HepG2 (cell line): ENCODE measurements around the gene MED4. TPM values are rescaled to one million over a fixed set of nuclear protein-coding genes. Genes with fewer than 3 reads are reported as not detected.

Source experiments
- ATAC-seq: fragments of 200-7000 bp; cut with Tn5 transposase; 3 replicates; pipeline ENCODE4 v1.9.1; 2020; ENCODE audit warnings: mild to moderate bottlenecking, moderate library complexity
- BruUV-seq: library from RNA; stranded (reverse); fragments of 400-500 nt; replicated peaks from 2 replicates; lab custom pipeline; 2021; lab: Mats Ljungman, UMichigan
- CTCF ChIA-PET: fragments of 300-600 bp; formaldehyde crosslinking; extraction: SDS; loops from one replicate; lab custom pipeline; 2021; ENCODE audit warnings: low total read pairs, inconsistent platforms, low intra/inter-chr PET ratio; lab: Yijun Ruan, JAX
- POLR2A ChIA-PET: fragments of 350-600 bp; sonication (Branson Sonifier 250); formaldehyde crosslinking; loops from one replicate; lab custom pipeline; 2020; ENCODE audit warnings: antibody characterized with exemption, inconsistent platforms; lab: Yijun Ruan, JAX
- DNase-seq: peaks from one replicate; pipeline ENCODE4 v3.0.0-alpha.2; 2015; ENCODE audit warnings: low spot score
- FAIRE-seq: peaks from 3 replicates; lab custom pipeline; 2011; peaks lifted over from hg19 to GRCh38; lab: Jason Lieb, UNC
- H2AFZ ChIP-seq: one replicate; pipeline ENCODE4 v1.6.1; 2011; ENCODE audit warnings: low read length, inconsistent platforms
- H3K27ac ChIP-seq: fragments of 300-600 bp; 3 replicates; pipeline ENCODE4 v1.8.0; 2011; ENCODE audit warnings: mixed run types, mild to moderate bottlenecking, mixed read lengths, low read length, inconsistent platforms; ENCODE audit not compliant: insufficient read depth; ENCODE audit errors: extremely low read length
- H3K27me3 ChIP-seq, 2 experiments: fragments of 200-600 bp in 1 of 2; 2 replicates in 1 of 2; 3 replicates in 1 of 2; pipeline versions ENCODE4 v1.6.0 to v1.8.0; 2011; ENCODE audit warnings: low read length in 2 of 2, mild to moderate bottlenecking in 2 of 2, moderate library complexity in 2 of 2, inconsistent platforms in 1 of 2; ENCODE audit not compliant: insufficient read depth in 2 of 2, control insufficient read depth in 1 of 2
- H3K36me3 ChIP-seq, 2 experiments: fragments of 200-600 bp in 1 of 2; replicated peaks in 1 of 2; 2 replicates in 1 of 2; 3 replicates in 1 of 2; pipeline versions ENCODE4 v1.5.1 to v1.8.0; 2011; ENCODE audit warnings: low read length in 2 of 2, inconsistent platforms in 1 of 2; ENCODE audit not compliant: insufficient read depth in 2 of 2, control insufficient read depth in 1 of 2
- H3K4me1 ChIP-seq: 2 replicates; pipeline ENCODE4 v1.5.1; 2012; ENCODE audit warnings: low read length, inconsistent platforms; ENCODE audit not compliant: insufficient read depth
- H3K4me2 ChIP-seq: 2 replicates; pipeline ENCODE4 v1.6.0; 2011; ENCODE audit warnings: low read depth, low read length, inconsistent platforms
- H3K4me3 ChIP-seq, 3 experiments: fragments of 200-600 bp in 1 of 3; sonication (generic), shearing (Covaris generic) in 1 of 3; replicated peaks in 1 of 3; 2 replicates each; pipeline ENCODE4 v1.5.1; 2011 to 2016; ENCODE audit warnings: low read length in 3 of 3, inconsistent platforms in 2 of 3, low read depth in 2 of 3, mild to moderate bottlenecking in 2 of 3, control low read depth in 1 of 3, mixed read lengths in 1 of 3; ENCODE audit not compliant: insufficient read depth in 1 of 3
- H3K79me2 ChIP-seq: one replicate; pipeline ENCODE4 v1.6.1; 2011; ENCODE audit warnings: low read length, inconsistent platforms; ENCODE audit not compliant: insufficient read depth
- H3K9ac ChIP-seq: 2 replicates; pipeline ENCODE4 v1.6.0; 2011; ENCODE audit warnings: mild to moderate bottlenecking, low read depth, low read length, inconsistent platforms; ENCODE audit not compliant: insufficient read depth
- H3K9me3 ChIP-seq: 2 replicates; pipeline ENCODE4 v1.5.1; 2012; ENCODE audit warnings: mild to moderate bottlenecking, low read length
- H4K20me1 ChIP-seq: 2 replicates; pipeline ENCODE4 v1.6.0; 2011; ENCODE audit warnings: inconsistent platforms, mild to moderate bottlenecking, low read length, moderate library complexity; ENCODE audit not compliant: insufficient read depth
- ADNP ChIP-seq: sonication (generic); formaldehyde crosslinking; IDR thresholded peaks from 2 replicates; pipeline ENCODE4 v1.4.0; 2020; ENCODE audit warnings: missing genetic modification reagents
- FOXA3 ChIP-seq: IDR thresholded peaks from 2 replicates; pipeline ENCODE4 v1.6.1; 2016; ENCODE audit warnings: missing genetic modification reagents, missing compliant biosample characterization
- HNF4A ChIP-seq: sonication (generic); formaldehyde crosslinking; IDR thresholded peaks from 2 replicates; pipeline ENCODE4 v1.4.0; 2020; ENCODE audit warnings: missing genetic modification reagents
- KDM5A ChIP-seq: fragments of 200-600 bp; sonication (generic); IDR thresholded peaks from 2 replicates; pipeline ENCODE4 v1.7.0; 2018; ENCODE audit warnings: antibody characterized with exemption, mild to moderate bottlenecking, low read length, borderline replicate concordance
- MIXL1 ChIP-seq: IDR thresholded peaks from 2 replicates; pipeline ENCODE4 v1.6.1; 2016
- NR2F6 ChIP-seq, 2 experiments: IDR thresholded peaks; 2 replicates each; pipeline ENCODE4 v1.6.1; 2016; ENCODE audit warnings: antibody characterized with exemption in 1 of 2, mild to moderate bottlenecking in 1 of 2
- PLRG1 ChIP-seq: fragments of 450-650 bp; conservative IDR thresholded peaks from 2 replicates; pipeline ENCODE4 v1.6.1; 2016
- POGZ ChIP-seq: sonication (generic); formaldehyde crosslinking; IDR thresholded peaks from 2 replicates; pipeline ENCODE4 v1.4.0; 2020; ENCODE audit warnings: mild to moderate bottlenecking, missing genetic modification reagents
- PRPF4 ChIP-seq: fragments of 200-400 bp; formaldehyde crosslinking; IDR thresholded peaks from 2 replicates; pipeline ENCODE4 v1.6.1; 2016; ENCODE audit warnings: low read length, low read depth; ENCODE audit not compliant: poor library complexity, severe bottlenecking
- SNAPC2 ChIP-seq: sonication (generic); formaldehyde crosslinking; IDR thresholded peaks from 2 replicates; pipeline ENCODE4 v1.8.1; 2022; ENCODE audit warnings: mild to moderate bottlenecking, missing genetic modification reagents
- SOX5 ChIP-seq: IDR thresholded peaks from 2 replicates; pipeline ENCODE4 v1.6.1; 2016; ENCODE audit warnings: borderline replicate concordance
- ZBTB21 ChIP-seq: sonication (generic); formaldehyde crosslinking; IDR thresholded peaks from 2 replicates; pipeline ENCODE4 v1.4.0; 2020; ENCODE audit warnings: missing genetic modification reagents
- ZNF160 ChIP-seq: sonication (generic); formaldehyde crosslinking; IDR thresholded peaks from 2 replicates; pipeline ENCODE4 v1.8.0; 2022; ENCODE audit warnings: mild to moderate bottlenecking, inconsistent platforms, missing genetic modification reagents
- ZNF264 ChIP-seq: sonication (generic); formaldehyde crosslinking; IDR thresholded peaks from 2 replicates; pipeline ENCODE4 v1.4.0; 2020; ENCODE audit warnings: missing genetic modification reagents
- ZNF460 ChIP-seq: sonication (generic); formaldehyde crosslinking; IDR thresholded peaks from 2 replicates; pipeline ENCODE4 v1.5.1; 2020; ENCODE audit warnings: missing genetic modification reagents, mild to moderate bottlenecking, borderline replicate concordance
- ZNF510 ChIP-seq: sonication (generic); formaldehyde crosslinking; IDR thresholded peaks from 2 replicates; pipeline ENCODE4 v1.4.0; 2020; ENCODE audit warnings: low read depth, mild to moderate bottlenecking, missing genetic modification reagents
- ZNF614 ChIP-seq: IDR thresholded peaks from 2 replicates; pipeline ENCODE4 v1.6.1; 2018; ENCODE audit warnings: missing biosample characterization, missing genetic modification reagents, inconsistent platforms, borderline replicate concordance
- ZNF792 ChIP-seq: IDR thresholded peaks from 2 replicates; pipeline ENCODE4 v1.6.1; 2016
- WGBS: methylation state at CpG from one replicate; pipeline ENCODE4 v1.1.6; 2017; ENCODE audit warnings: low lambda C conversion rate; 5-methylcytosine and 5-hydroxymethylcytosine counted together
- in situ Hi-C: cut with HindIII; loops from 2 replicates; pipeline ENCODE4 v1.10.0; 2017; ENCODE audit warnings: low pct_unique_long_range_greater_than_20kb; ENCODE audit not compliant: extremely low pct_ligation_motif_present
- intact Hi-C: fragments of 100-400 bp; cut with micrococcal nuclease; formaldehyde crosslinking; loops from one replicate; pipeline ENCODE4 v1.10.0; 2022; ENCODE audit not compliant: unreplicated experiment
- polyA plus RNA-seq, 8 experiments: library from polyadenylated mRNA; depleted of rRNA in 3 of 8; stranded (reverse) in 7 of 8; unstranded in 1 of 8; fragments of >200 nt; fragmentation: Illumina TruSeq in 4 of 8; extraction: Trizol in 4 of 8; gene quantifications; 2 replicates each; pipeline versions ENCODE4 v1.2.1 to v1.2.3, GENCODE V29; 2011 to 2016; ENCODE audit warnings: low read depth in 4 of 8, missing spikeins in 1 of 8, mixed read lengths in 1 of 8; ENCODE audit not compliant: insufficient read depth in 1 of 8
- total RNA-seq, 5 experiments: library from RNA; depleted of rRNA; stranded (reverse); fragments of >200 nt; fragmentation: Illumina TruSeq; extraction: Trizol; gene quantifications; 2 replicates each; pipeline ENCODE4 v1.2.3, GENCODE V29; 2016; ENCODE audit warnings: low read depth in 1 of 5
- TF ChIP-seq, protein P1 (sequence below): sonication (generic); formaldehyde crosslinking; IDR thresholded peaks from 2 replicates; pipeline ENCODE4 v1.5.1; 2020; ENCODE audit warnings: mild to moderate bottlenecking, missing genetic modification reagents, borderline replicate concordance
- TF ChIP-seq, protein P2 (sequence below): sonication (generic); formaldehyde crosslinking; IDR thresholded peaks from 2 replicates; pipeline ENCODE4 v1.9.0; 2022; ENCODE audit warnings: low read depth, missing genetic modification reagents
- TF ChIP-seq, protein P3 (sequence below): IDR thresholded peaks from 2 replicates; pipeline ENCODE4 v1.6.1; 2016; ENCODE audit warnings: low read depth, borderline replicate concordance
- TF ChIP-seq, protein P4 (sequence below): sonication (generic); formaldehyde crosslinking; IDR thresholded peaks from 2 replicates; pipeline ENCODE4 v1.4.0; 2020; ENCODE audit warnings: missing genetic modification reagents

The MED4 gene
- total and polyA plus RNA-seq, 2 of the 13 experiments (the other 11 are each of a cell fraction or from before 2014, with no cell fraction given): 49.4 to 57.8 TPM

DNA sequence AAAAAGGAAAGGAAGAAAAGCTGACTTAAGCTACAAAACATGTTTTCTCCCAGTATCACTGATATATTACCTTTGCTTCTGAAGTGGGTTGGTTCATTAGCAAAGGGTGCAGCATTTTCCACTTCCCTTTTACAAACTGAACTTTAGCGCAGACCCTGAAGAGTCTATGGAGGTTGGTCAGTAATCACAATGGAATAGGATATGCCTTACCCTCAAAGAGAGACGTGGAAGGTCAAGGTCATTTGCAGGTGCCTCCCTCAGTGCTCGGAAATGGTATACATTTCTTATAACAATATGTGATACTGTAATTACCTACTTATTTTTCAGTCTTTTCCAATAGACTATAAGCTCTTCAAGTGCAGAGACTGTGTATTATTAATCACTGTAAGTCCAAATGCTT is 21.9 kb upstream of the MED4 start:
- ATAC-seq: peak; percentile 46; the same call in 2 of the 3 replicates
- TF ChIP-seq NR2F6 (IDR thresholded peaks at IDR 0.05): no peak
- TF ChIP-seq NR2F6 (CRISPR knock-in tag; IDR thresholded peaks at IDR 0.05): peak; percentile 39; the same call in 1 of the 2 replicates
- TF ChIP-seq, protein P1, sequence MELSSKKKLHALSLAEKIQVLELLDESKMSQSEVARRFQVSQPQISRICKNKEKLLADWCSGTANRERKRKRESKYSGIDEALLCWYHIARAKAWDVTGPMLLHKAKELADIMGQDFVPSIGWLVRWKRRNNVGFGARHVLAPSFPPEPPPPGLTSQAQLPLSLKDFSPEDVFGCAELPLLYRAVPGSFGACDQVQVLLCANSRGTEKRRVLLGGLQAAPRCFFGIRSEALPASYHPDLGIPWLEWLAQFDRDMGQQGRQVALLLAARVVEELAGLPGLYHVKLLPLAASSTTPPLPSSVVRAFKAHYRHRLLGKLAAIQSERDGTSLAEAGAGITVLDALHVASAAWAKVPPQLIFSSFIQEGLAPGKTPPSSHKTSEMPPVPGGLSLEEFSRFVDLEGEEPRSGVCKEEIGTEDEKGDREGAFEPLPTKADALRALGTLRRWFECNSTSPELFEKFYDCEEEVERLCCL (CRISPR knock-in tag): no peak
- TF ChIP-seq ZBTB21 (CRISPR knock-in tag): no peak
- TF ChIP-seq ADNP (CRISPR knock-in tag): no peak
- no peak for TF ChIP-seq ZNF160 (CRISPR knock-in tag)
- TF ChIP-seq HNF4A (CRISPR knock-in tag): peak; percentile 63
- peak; percentile 25; the same call in 1 of the 2 replicates for TF ChIP-seq SOX5 (CRISPR knock-in tag)
- TF ChIP-seq, protein P2, sequence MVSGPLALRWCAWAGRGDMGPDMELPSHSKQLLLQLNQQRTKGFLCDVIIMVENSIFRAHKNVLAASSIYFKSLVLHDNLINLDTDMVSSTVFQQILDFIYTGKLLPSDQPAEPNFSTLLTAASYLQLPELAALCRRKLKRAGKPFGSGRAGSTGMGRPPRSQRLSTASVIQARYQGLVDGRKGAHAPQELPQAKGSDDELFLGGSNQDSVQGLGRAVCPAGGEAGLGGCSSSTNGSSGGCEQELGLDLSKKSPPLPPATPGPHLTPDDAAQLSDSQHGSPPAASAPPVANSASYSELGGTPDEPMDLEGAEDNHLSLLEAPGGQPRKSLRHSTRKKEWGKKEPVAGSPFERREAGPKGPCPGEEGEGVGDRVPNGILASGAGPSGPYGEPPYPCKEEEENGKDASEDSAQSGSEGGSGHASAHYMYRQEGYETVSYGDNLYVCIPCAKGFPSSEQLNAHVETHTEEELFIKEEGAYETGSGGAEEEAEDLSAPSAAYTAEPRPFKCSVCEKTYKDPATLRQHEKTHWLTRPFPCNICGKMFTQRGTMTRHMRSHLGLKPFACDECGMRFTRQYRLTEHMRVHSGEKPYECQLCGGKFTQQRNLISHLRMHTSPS (CRISPR knock-in tag): no peak
- TF ChIP-seq ZNF614 (CRISPR knock-in tag): no peak
- TF ChIP-seq MIXL1 (CRISPR knock-in tag): no peak
- TF ChIP-seq, protein P3, sequence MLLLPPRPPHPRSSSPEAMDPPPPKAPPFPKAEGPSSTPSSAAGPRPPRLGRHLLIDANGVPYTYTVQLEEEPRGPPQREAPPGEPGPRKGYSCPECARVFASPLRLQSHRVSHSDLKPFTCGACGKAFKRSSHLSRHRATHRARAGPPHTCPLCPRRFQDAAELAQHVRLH (CRISPR knock-in tag): no peak
- no peak for TF ChIP-seq ZNF264 (CRISPR knock-in tag)
- no peak for TF ChIP-seq KDM5A
- TF ChIP-seq POGZ (CRISPR knock-in tag): 0 out of 2 replicates have a peak, but pooled peaks have one; percentile 22
- no peak for TF ChIP-seq ZNF792 (CRISPR knock-in tag)
- TF ChIP-seq SNAPC2 (CRISPR knock-in tag): no peak
- TF ChIP-seq, protein P4, sequence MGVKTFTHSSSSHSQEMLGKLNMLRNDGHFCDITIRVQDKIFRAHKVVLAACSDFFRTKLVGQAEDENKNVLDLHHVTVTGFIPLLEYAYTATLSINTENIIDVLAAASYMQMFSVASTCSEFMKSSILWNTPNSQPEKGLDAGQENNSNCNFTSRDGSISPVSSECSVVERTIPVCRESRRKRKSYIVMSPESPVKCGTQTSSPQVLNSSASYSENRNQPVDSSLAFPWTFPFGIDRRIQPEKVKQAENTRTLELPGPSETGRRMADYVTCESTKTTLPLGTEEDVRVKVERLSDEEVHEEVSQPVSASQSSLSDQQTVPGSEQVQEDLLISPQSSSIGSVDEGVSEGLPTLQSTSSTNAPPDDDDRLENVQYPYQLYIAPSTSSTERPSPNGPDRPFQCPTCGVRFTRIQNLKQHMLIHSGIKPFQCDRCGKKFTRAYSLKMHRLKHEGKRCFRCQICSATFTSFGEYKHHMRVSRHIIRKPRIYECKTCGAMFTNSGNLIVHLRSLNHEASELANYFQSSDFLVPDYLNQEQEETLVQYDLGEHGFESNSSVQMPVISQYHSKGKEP (CRISPR knock-in tag): no peak
- no peak for TF ChIP-seq FOXA3 (CRISPR knock-in tag)
- TF ChIP-seq ZNF460 (CRISPR knock-in tag): no peak
- TF ChIP-seq ZNF510 (CRISPR knock-in tag): no peak
- no peak for TF ChIP-seq PLRG1
- no peak for TF ChIP-seq PRPF4

More for the DNA sequence above, 21.9 kb upstream of the MED4 start:
- BruUV-seq: no TSS peak
- no peaks in the 10 kb centered on the region for H3K9me3 ChIP-seq
- intact Hi-C loops: no loop called here
- DNase-seq (no peak), FAIRE-seq (peak; percentile 26)
- in situ Hi-C loops: loop anchor here (25.0 kb wide), 1 partner anchor 470 kb away; no protein-coding TSS in a partner anchor
- no peak overlapping the region for H3K27ac ChIP-seq
- no peak overlapping the region for H3K4me2 ChIP-seq
- H3K9ac ChIP-seq: no peak overlapping the region
- H3K4me3 ChIP-seq: no peak overlapping the region
- ChIA-PET CTCF (no interaction called here), POLR2A (no interaction called here)
- WGBS: 2% methylated on average over 3 of the region's 3 CpGs
- H3K27me3 ChIP-seq: no peaks in the 10 kb centered on the region
- H4K20me1 ChIP-seq: no peaks in the 10 kb centered on the region
- H2AFZ ChIP-seq: no peak overlapping the region
- H3K4me1 ChIP-seq: peaks cover 52% of the 10 kb centered on the region
- no peaks in the 10 kb centered on the region for H3K79me2 ChIP-seq
- H3K36me3 ChIP-seq: no peaks in the 10 kb centered on the region
